Measurements from ENCODE around the gene UGT8. TPM values are rescaled to one million over a fixed set of nuclear protein-coding genes. Genes with fewer than 3 reads are reported as not detected.

The UGT8 gene
- total RNA-seq, 2 experiments from 2014 or later = 0.11 TPM; not detected in 1

DNA sequence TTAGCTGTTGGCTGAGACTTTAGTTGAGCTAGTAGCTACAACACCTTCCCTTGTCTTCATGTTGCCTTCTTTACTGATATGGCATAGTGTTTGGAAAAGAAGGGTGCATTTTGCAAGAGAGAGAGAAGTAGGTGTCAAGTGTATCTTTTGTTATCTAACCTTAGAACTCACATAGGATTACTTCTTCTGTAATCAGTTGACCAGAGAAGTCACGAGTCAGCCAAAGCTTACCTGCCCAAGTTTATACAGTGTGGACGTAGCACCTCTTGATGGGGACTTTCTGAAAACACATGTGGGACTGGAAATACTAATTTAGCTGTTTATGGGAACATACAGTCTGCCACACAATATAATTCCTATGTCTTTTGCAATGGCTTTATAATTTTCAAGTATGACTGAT is 56.0 kb downstream of the UGT8 start:
- CTCF ChIA-PET = no interaction called here

GRCh38 chr4:114658179-114658578 is 59.6 kb downstream of the UGT8 start:
- H3K36me3 Mint-ChIP-seq (ENCODE audit: low read depth) = no peaks in the 10 kb centered on the region
- no peak overlapping the region for H3K4me3 ChIP-seq (ENCODE audit: low read length)
- H3K27ac ChIP-seq (ENCODE audit: low read depth in 1 of 2, low read length in 2 of 2) = no peak overlapping the region
- no peak overlapping the region for H3K27ac Mint-ChIP-seq
- ATAC-seq (ENCODE audit: poor library complexity) (no peak), DNase-seq (no peak)
- intact Hi-C loops (cut with DNase I, micrococcal nuclease) = no loop called here
- no peaks in the 10 kb centered on the region for H3K4me1 ChIP-seq (ENCODE audit: insufficient read depth, low read length)
- POLR2A ChIA-PET = no interaction called here
- TF ChIP-seq, protein P1, sequence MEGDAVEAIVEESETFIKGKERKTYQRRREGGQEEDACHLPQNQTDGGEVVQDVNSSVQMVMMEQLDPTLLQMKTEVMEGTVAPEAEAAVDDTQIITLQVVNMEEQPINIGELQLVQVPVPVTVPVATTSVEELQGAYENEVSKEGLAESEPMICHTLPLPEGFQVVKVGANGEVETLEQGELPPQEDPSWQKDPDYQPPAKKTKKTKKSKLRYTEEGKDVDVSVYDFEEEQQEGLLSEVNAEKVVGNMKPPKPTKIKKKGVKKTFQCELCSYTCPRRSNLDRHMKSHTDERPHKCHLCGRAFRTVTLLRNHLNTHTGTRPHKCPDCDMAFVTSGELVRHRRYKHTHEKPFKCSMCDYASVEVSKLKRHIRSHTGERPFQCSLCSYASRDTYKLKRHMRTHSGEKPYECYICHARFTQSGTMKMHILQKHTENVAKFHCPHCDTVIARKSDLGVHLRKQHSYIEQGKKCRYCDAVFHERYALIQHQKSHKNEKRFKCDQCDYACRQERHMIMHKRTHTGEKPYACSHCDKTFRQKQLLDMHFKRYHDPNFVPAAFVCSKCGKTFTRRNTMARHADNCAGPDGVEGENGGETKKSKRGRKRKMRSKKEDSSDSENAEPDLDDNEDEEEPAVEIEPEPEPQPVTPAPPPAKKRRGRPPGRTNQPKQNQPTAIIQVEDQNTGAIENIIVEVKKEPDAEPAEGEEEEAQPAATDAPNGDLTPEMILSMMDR (IDR thresholded peaks at IDR 0.05) = no peak
- peaks cover 28% of the 10 kb centered on the region for H3K27me3 Mint-ChIP-seq
- no peaks in the 10 kb centered on the region for H3K4me1 Mint-ChIP-seq (ENCODE audit: low read depth)
- no peaks in the 10 kb centered on the region for H3K36me3 ChIP-seq (ENCODE audit: insufficient read depth, low read length)
- no peak overlapping the region for H3K4me3 Mint-ChIP-seq
- CTCF ChIA-PET = no interaction called here
- H3K9me3 Mint-ChIP-seq = no peaks in the 10 kb centered on the region
- no peaks in the 10 kb centered on the region for H3K9me3 ChIP-seq (ENCODE audit: control insufficient read depth in 1 of 2, insufficient read depth in 1 of 2, low read length in 2 of 2)
- H3K27me3 ChIP-seq (ENCODE audit: control insufficient read depth in 1 of 2, insufficient read depth in 2 of 2, low read length in 2 of 2) = peaks cover 0 to 7% of the 10 kb centered on the region in 2 experiments

More for the DNA sequence above, 56.0 kb downstream of the UGT8 start:
- no peaks in the 10 kb centered on the region for H3K4me1 ChIP-seq (ENCODE audit: insufficient read depth, low read length)
- POLR2A ChIA-PET = no interaction called here
- H3K36me3 ChIP-seq (ENCODE audit: insufficient read depth, low read length) = no peaks in the 10 kb centered on the region
- Mint-ChIP-seq H3K4me3 (no peak overlapping the region), H3K36me3 (ENCODE audit: low read depth) (no peaks in the 10 kb centered on the region), H3K27me3 (peaks cover 19% of the 10 kb centered on the region), H3K9me3 (no peaks in the 10 kb centered on the region), H3K27ac (no peak overlapping the region), H3K4me1 (ENCODE audit: low read depth) (no peaks in the 10 kb centered on the region)
- H3K27me3 ChIP-seq (ENCODE audit: control insufficient read depth in 1 of 2, insufficient read depth in 2 of 2, low read length in 2 of 2) = peaks cover 0 to 7% of the 10 kb centered on the region in 2 experiments
- TF ChIP-seq, protein P1 (IDR thresholded peaks at IDR 0.05) = no peak
- H3K27ac ChIP-seq (ENCODE audit: low read depth in 1 of 2, low read length in 2 of 2) = no peak overlapping the region
- no peak for ATAC-seq (ENCODE audit: poor library complexity)
- intact Hi-C loops (cut with DNase I, micrococcal nuclease) = no loop called here
- H3K4me3 ChIP-seq (ENCODE audit: low read length) = no peak overlapping the region
- no peak for DNase-seq
- H3K9me3 ChIP-seq (ENCODE audit: control insufficient read depth in 1 of 2, insufficient read depth in 1 of 2, low read length in 2 of 2) = no peaks in the 10 kb centered on the region

- no peaks in the 10 kb centered on the region for H3K36me3 ChIP-seq (ENCODE audit: insufficient read depth, low read length)
Observed at GRCh38 chr4:114658776-114659175, 60.2 kb downstream of the UGT8 start.

More at GRCh38 chr4:114658776-114659175, 60.2 kb downstream of the UGT8 start:
- Histone ChIP-seq H3K4me3 (ENCODE audit: low read length) (no peak overlapping the region), H3K9me3 (ENCODE audit: control insufficient read depth in 1 of 2, insufficient read depth in 1 of 2, low read length in 2 of 2) (no peaks in the 10 kb centered on the region), H3K27ac (ENCODE audit: low read depth in 1 of 2, low read length in 2 of 2) (no peak overlapping the region), H3K4me1 (ENCODE audit: insufficient read depth, low read length) (no peaks in the 10 kb centered on the region), H3K27me3 (ENCODE audit: control insufficient read depth in 1 of 2, insufficient read depth in 2 of 2, low read length in 2 of 2) (peaks cover 0 to 7% of the 10 kb centered on the region in 2 experiments)
- intact Hi-C loops (cut with DNase I, micrococcal nuclease) = loop anchor here in 1 of 2 experiments (1.0 kb wide), 1 partner anchor 1264 kb away; no protein-coding TSS in a partner anchor
- ATAC-seq (ENCODE audit: poor library complexity) (no peak), DNase-seq (no peak)
- no peaks in the 10 kb centered on the region for H3K9me3 Mint-ChIP-seq
- no peak overlapping the region for H3K4me3 Mint-ChIP-seq
- H3K27ac Mint-ChIP-seq = no peak overlapping the region
- TF ChIP-seq, protein P1 (IDR thresholded peaks at IDR 0.05) = no peak
- POLR2A ChIA-PET = no interaction called here
- no peaks in the 10 kb centered on the region for H3K36me3 Mint-ChIP-seq (ENCODE audit: low read depth)
- H3K27me3 Mint-ChIP-seq = peaks cover 29% of the 10 kb centered on the region
- no peaks in the 10 kb centered on the region for H3K4me1 Mint-ChIP-seq (ENCODE audit: low read depth)
- CTCF ChIA-PET = interaction anchor here (0.9 kb wide), 1 partner anchor 1264 kb away, joined by 3 read pairs; no protein-coding TSS in a partner anchor
